Smooth muscle cell (in vitro differentiated cells): ENCODE measurements around the gene UBE2U. TPM values are rescaled to one million over a fixed set of nuclear protein-coding genes. Genes with fewer than 3 reads are reported as not detected.

Experiments
- DNase-seq: peaks from one replicate; lab custom pipeline; 2025; ENCODE audit not compliant: unreplicated experiment; lab: John Stamatoyannopoulos, UW
- H2AFZ ChIP-seq: fragments of 200-600 bp; sonication (generic); 2 replicates; pipeline ENCODE4 v1.6.0; 2016; ENCODE audit warnings: antibody characterized with exemption, low read depth, mild to moderate bottlenecking
- H3F3A ChIP-seq: fragments of 200-600 bp; sonication (generic); 2 replicates; pipeline ENCODE4 v1.6.0; 2017; ENCODE audit warnings: antibody characterized with exemption, low read depth
- H3K27ac ChIP-seq: fragments of 200-600 bp; sonication (generic); 2 replicates; pipeline ENCODE4 v1.5.1; 2016; ENCODE audit warnings: low read depth, mild to moderate bottlenecking
- H3K27me3 ChIP-seq: fragments of 200-600 bp; sonication (generic); 2 replicates; pipeline ENCODE4 v1.6.1; 2016; ENCODE audit warnings: low read depth, mild to moderate bottlenecking
- H3K36me3 ChIP-seq: fragments of 200-600 bp; sonication (generic); 2 replicates; pipeline ENCODE4 v1.5.1; 2016; ENCODE audit warnings: low read depth
- H3K4me1 ChIP-seq: fragments of 200-600 bp; sonication (generic); 2 replicates; pipeline ENCODE4 v1.5.1; 2016; ENCODE audit warnings: low read depth
- H3K4me2 ChIP-seq: fragments of 200-600 bp; sonication (generic); 2 replicates; pipeline ENCODE4 v1.6.0; 2016; ENCODE audit warnings: mild to moderate bottlenecking
- H3K4me3 ChIP-seq: fragments of 200-600 bp; sonication (generic); 2 replicates; pipeline ENCODE4 v1.5.1; 2016; ENCODE audit warnings: mild to moderate bottlenecking
- H3K79me2 ChIP-seq: fragments of 200-600 bp; sonication (generic); 2 replicates; pipeline ENCODE4 v1.6.0; 2016; ENCODE audit warnings: low read depth, mild to moderate bottlenecking
- H3K9ac ChIP-seq: fragments of 200-600 bp; sonication (generic); 2 replicates; pipeline ENCODE4 v1.6.0; 2016; ENCODE audit warnings: low read depth
- H3K9me3 ChIP-seq: fragments of 200-600 bp; sonication (generic); replicated peaks from 2 replicates; pipeline ENCODE4 v1.5.1; 2016; ENCODE audit warnings: low read depth
- H4K20me1 ChIP-seq: fragments of 200-600 bp; sonication (generic); 2 replicates; pipeline ENCODE4 v1.6.0; 2016; ENCODE audit warnings: low read depth
- WGBS: methylation state at CpG from one replicate; pipeline ENCODE4 v1.1.7; 2016; ENCODE audit warnings: low lambda C conversion rate; 5-methylcytosine and 5-hydroxymethylcytosine counted together
- polyA plus RNA-seq: library from polyadenylated mRNA; unstranded; fragments of >200 nt; fragmentation: Nextera tagmentation; extraction: Ambion mirVana; gene quantifications from 2 replicates; pipeline ENCODE4 v1.2.1, GENCODE V29; 2016
- total RNA-seq: library from RNA; depleted of rRNA; stranded (reverse); fragments of >200 nt; gene quantifications from 2 replicates; pipeline ENCODE4 v1.2.3, GENCODE V29; 2014
- TF ChIP-seq, protein P1 (sequence below): fragments of 200-600 bp; sonication (generic); IDR thresholded peaks from 2 replicates; pipeline ENCODE4 v1.5.1; 2017; ENCODE audit warnings: borderline replicate concordance, mild to moderate bottlenecking, antibody characterized with exemption; ENCODE audit not compliant: insufficient read depth, poor library complexity, severe bottlenecking

UBE2U gene
- total and polyA plus RNA-seq, 2 experiments from 2014 or later: not detected

GRCh38 chr1:64287071-64287470 is 83.6 kb downstream of the UBE2U start:
- no peak overlapping the region for H2AFZ ChIP-seq
- H3K4me1 ChIP-seq: no peaks in the 10 kb centered on the region
- no peaks in the 10 kb centered on the region for H3K27me3 ChIP-seq
- no peak overlapping the region for H3K9ac ChIP-seq
- no peaks in the 10 kb centered on the region for H3K9me3 ChIP-seq
- no peaks in the 10 kb centered on the region for H3F3A ChIP-seq
- no peaks in the 10 kb centered on the region for H4K20me1 ChIP-seq
- no peak overlapping the region for H3K4me3 ChIP-seq
- TF ChIP-seq, protein P1, sequence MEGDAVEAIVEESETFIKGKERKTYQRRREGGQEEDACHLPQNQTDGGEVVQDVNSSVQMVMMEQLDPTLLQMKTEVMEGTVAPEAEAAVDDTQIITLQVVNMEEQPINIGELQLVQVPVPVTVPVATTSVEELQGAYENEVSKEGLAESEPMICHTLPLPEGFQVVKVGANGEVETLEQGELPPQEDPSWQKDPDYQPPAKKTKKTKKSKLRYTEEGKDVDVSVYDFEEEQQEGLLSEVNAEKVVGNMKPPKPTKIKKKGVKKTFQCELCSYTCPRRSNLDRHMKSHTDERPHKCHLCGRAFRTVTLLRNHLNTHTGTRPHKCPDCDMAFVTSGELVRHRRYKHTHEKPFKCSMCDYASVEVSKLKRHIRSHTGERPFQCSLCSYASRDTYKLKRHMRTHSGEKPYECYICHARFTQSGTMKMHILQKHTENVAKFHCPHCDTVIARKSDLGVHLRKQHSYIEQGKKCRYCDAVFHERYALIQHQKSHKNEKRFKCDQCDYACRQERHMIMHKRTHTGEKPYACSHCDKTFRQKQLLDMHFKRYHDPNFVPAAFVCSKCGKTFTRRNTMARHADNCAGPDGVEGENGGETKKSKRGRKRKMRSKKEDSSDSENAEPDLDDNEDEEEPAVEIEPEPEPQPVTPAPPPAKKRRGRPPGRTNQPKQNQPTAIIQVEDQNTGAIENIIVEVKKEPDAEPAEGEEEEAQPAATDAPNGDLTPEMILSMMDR: no peak
- no peaks in the 10 kb centered on the region for H3K36me3 ChIP-seq
- no peaks in the 10 kb centered on the region for H3K79me2 ChIP-seq
- no peak overlapping the region for H3K4me2 ChIP-seq
- H3K27ac ChIP-seq: no peak overlapping the region
- no peak for DNase-seq
- 61% methylated on average over 3 of the region's 3 CpGs for WGBS

GRCh38 chr1:64290420-64290819 is 87.0 kb downstream of the UBE2U start:
- DNase-seq: no peak
- no peaks in the 10 kb centered on the region for H3K27me3 ChIP-seq
- H3K9ac ChIP-seq: no peak overlapping the region
- no peaks in the 10 kb centered on the region for H3K79me2 ChIP-seq
- TF ChIP-seq, protein P1: no peak
- WGBS: 91% methylated on average over 1 of the region's 1 CpG
- no peaks in the 10 kb centered on the region for H3K36me3 ChIP-seq
- H3F3A ChIP-seq: no peaks in the 10 kb centered on the region
- no peaks in the 10 kb centered on the region for H3K9me3 ChIP-seq
- H2AFZ ChIP-seq: no peak overlapping the region
- no peaks in the 10 kb centered on the region for H3K4me1 ChIP-seq
- no peak overlapping the region for H3K27ac ChIP-seq
- no peaks in the 10 kb centered on the region for H4K20me1 ChIP-seq
- no peak overlapping the region for H3K4me3 ChIP-seq
- no peak overlapping the region for H3K4me2 ChIP-seq

DNA sequence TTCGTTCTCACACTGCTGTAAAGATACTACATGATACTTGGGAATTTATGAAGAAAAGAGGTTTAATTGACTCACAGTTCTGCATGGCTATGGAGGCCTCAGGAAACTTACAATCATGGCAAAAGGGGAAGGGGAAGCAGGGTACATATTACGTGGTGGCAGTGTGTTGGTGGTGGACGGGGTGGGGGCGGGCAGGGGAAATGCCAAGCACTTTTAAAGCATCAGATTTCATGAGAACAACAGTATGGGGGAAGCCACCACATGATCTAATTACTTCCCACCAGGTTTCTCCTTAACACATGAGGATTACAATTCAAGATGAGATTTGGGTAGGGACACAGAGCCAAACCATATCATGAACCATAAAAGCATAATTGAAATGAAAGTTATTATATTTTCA is 88.5 kb downstream of the UBE2U start:
- Histone ChIP-seq H3K4me1 (no peaks in the 10 kb centered on the region), H3K4me2 (no peak overlapping the region), H3K9ac (no peak overlapping the region), H4K20me1 (no peaks in the 10 kb centered on the region), H3K27ac (no peak overlapping the region), H3F3A (no peaks in the 10 kb centered on the region), H3K4me3 (no peak overlapping the region), H3K36me3 (no peaks in the 10 kb centered on the region), H3K27me3 (no peaks in the 10 kb centered on the region), H2AFZ (no peak overlapping the region), H3K9me3 (no peaks in the 10 kb centered on the region), H3K79me2 (no peaks in the 10 kb centered on the region)
- DNase-seq: no peak
- TF ChIP-seq, protein P1: no peak
- 78% methylated on average over 4 of the region's 4 CpGs for whole genome bisulfite sequencing

GRCh38 chr1:64292399-64292798 is 89.0 kb downstream of the UBE2U start:
- Histone ChIP-seq H3K9ac (no peak overlapping the region), H3K79me2 (no peaks in the 10 kb centered on the region), H3F3A (no peaks in the 10 kb centered on the region), H3K4me3 (no peak overlapping the region), H4K20me1 (no peaks in the 10 kb centered on the region), H3K27me3 (no peaks in the 10 kb centered on the region), H3K36me3 (no peaks in the 10 kb centered on the region), H3K4me2 (no peak overlapping the region), H2AFZ (no peak overlapping the region), H3K4me1 (no peaks in the 10 kb centered on the region), H3K9me3 (no peaks in the 10 kb centered on the region), H3K27ac (no peak overlapping the region)
- WGBS: 89% methylated on average over 1 of the region's 1 CpG
- DNase-seq: no peak
- TF ChIP-seq, protein P1: no peak
